ENCODE data around the gene MXD4.

MXD4 gene

GRCh38 chr4:2274320-2275043 lies 12.6 kb upstream of the MXD4 start:
- DNase-seq: no peak

GRCh38 chr4:2273657-2274319 lies 11.9 kb upstream of the MXD4 start:
- DNase-seq: no peak

- DNase-seq: no peak
Observed at GRCh38 chr4:2273221-2273620, 11.3 kb upstream of the MXD4 start.

GRCh38 chr4:2272828-2273120 lies 10.9 kb upstream of the MXD4 start:
- no peak for DNase-seq

GRCh38 chr4:2272026-2272827 lies 10.3 kb upstream of the MXD4 start:
- DNase-seq: no peak

GRCh38 chr4:2271279-2272025 lies 9.5 kb upstream of the MXD4 start:
- no peak for DNase-seq

- no peak for DNase-seq
Observed at GRCh38 chr4:2270341-2271165, 8.6 kb upstream of the MXD4 start.

- DNase-seq: no peak
Observed at GRCh38 chr4:2269618-2270163, 7.8 kb upstream of the MXD4 start.

GRCh38 chr4:2269206-2269531 lies 7.3 kb upstream of the MXD4 start:
- no peak for DNase-seq

- no peak for DNase-seq
Observed at GRCh38 chr4:2268357-2269205, 6.7 kb upstream of the MXD4 start.

- no peak for DNase-seq
Observed at GRCh38 chr4:2267841-2268240, 5.9 kb upstream of the MXD4 start.

GRCh38 chr4:2267320-2267811 lies 5.5 kb upstream of the MXD4 start:
- no peak for DNase-seq

GRCh38 chr4:2266821-2267220 lies 4.9 kb upstream of the MXD4 start:
- DNase-seq: no peak

- DNase-seq: no peak
Observed at GRCh38 chr4:2266181-2266580, 4.3 kb upstream of the MXD4 start.

GRCh38 chr4:2265113-2266110 lies 3.5 kb upstream of the MXD4 start:
- DNase-seq: no peak

- no peak for DNase-seq
Observed at GRCh38 chr4:2264481-2265041, 2.7 kb upstream of the MXD4 start.

GRCh38 chr4:2263926-2264321 lies 2.0 kb upstream of the MXD4 start:
- peak; percentile 11 for DNase-seq

GRCh38 chr4:2262944-2263250 lies 988 bp upstream of the MXD4 start:
- no peak for DNase-seq

- peak; percentile 89 for DNase-seq
Observed at GRCh38 chr4:2262145-2262943, 435 bp upstream of the MXD4 start.

Data from NCI-H2029 treated with DMSO at 0.1 percent for 48 hours (cell line).